Activated T-cell treated with anti-CD3 and anti-CD28 coated beads, Interleukin-2, amount 50 U/mL, for 48 hours (primary cell): Measurements from ENCODE around the gene ELP2.
"Not testable (repeated sequence)": the region's sequence is repeated elsewhere in the genome, so short reads cannot be mapped to it uniquely, and the experiment has no call there.

Source experiments
- DNase-seq, 2 experiments: peaks; one replicate each; pipeline ENCODE4 v3.0.0-alpha.2; 2020

Gene ELP2

GRCh38 chr18:36191711-36192110 lies 62.0 kb downstream of the ELP2 start:
- no peak for DNase-seq

- DNase-seq, result no peak
These were observed 65.1 kb downstream of the ELP2 start for GRCh38 chr18:36194600-36195315.

- no peak for DNase-seq
These were observed 65.9 kb downstream of the ELP2 start for GRCh38 chr18:36195427-36196122.

- DNase-seq, result no peak
These were observed 66.7 kb downstream of the ELP2 start for GRCh38 chr18:36196238-36196995.

- no peak for DNase-seq
These were observed 67.9 kb downstream of the ELP2 start for GRCh38 chr18:36197511-36198166.

- DNase-seq, result no peak
These were observed 70.1 kb downstream of the ELP2 start for GRCh38 chr18:36199691-36200295.

GRCh38 chr18:36200354-36200771 lies 70.7 kb downstream of the ELP2 start:
- DNase-seq, result no peak

- DNase-seq, result no peak
These were observed 72.1 kb downstream of the ELP2 start for GRCh38 chr18:36201765-36202164.

GRCh38 chr18:36203360-36203895 lies 73.7 kb downstream of the ELP2 start:
- no peak for DNase-seq

- DNase-seq, result no peak
These were observed 75.5 kb downstream of the ELP2 start for GRCh38 chr18:36205166-36205565.

GRCh38 chr18:36207303-36207702 lies 77.6 kb downstream of the ELP2 start:
- no peak for DNase-seq

GRCh38 chr18:36207969-36208368 lies 78.3 kb downstream of the ELP2 start:
- not testable (repeated sequence) for DNase-seq

GRCh38 chr18:36211612-36212065 lies 81.9 kb downstream of the ELP2 start:
- DNase-seq, result no peak

GRCh38 chr18:36212301-36213171 lies 82.8 kb downstream of the ELP2 start:
- no peak for DNase-seq

- DNase-seq, result no peak
These were observed 85.1 kb downstream of the ELP2 start for GRCh38 chr18:36214811-36215210.

- DNase-seq, result no peak
These were observed 85.9 kb downstream of the ELP2 start for GRCh38 chr18:36215577-36215976.

GRCh38 chr18:36217348-36217747 lies 87.6 kb downstream of the ELP2 start:
- DNase-seq, result no peak

GRCh38 chr18:36229188-36229587 lies 99.5 kb downstream of the ELP2 start:
- DNase-seq, result no peak
